Kidney (tissue), 14 donors: ENCODE measurements around the gene GRID1. TPM values are rescaled to one million over a fixed set of nuclear protein-coding genes. Genes with fewer than 3 reads are reported as not detected.

ENCODE experiments used
- DNase-seq, 5 donors: peaks; one replicate each; pipeline ENCODE4 v3.0.0-alpha.2; 2013 to 2020
- FAIRE-seq: peaks from 2 replicates; lab custom pipeline; 2012; peaks lifted over from hg19 to GRCh38; lab: Jason Lieb, UNC
- H3K27ac ChIP-seq, 2 donors: one replicate each; pipeline ENCODE4 v1.7.0; 2013; ENCODE audit warnings: low read depth in 2 of 2, low read length in 2 of 2, inconsistent platforms in 1 of 2
- H3K27me3 ChIP-seq: one replicate; pipeline ENCODE4 v1.7.1; 2013; ENCODE audit warnings: low read length, inconsistent platforms; ENCODE audit not compliant: control insufficient read depth, insufficient read depth
- H3K36me3 ChIP-seq, 3 donors: one replicate each; pipeline versions ENCODE4 v1.7.0 to v1.7.1; 2013; ENCODE audit warnings: low read length in 3 of 3, control low read depth in 1 of 3, inconsistent platforms in 1 of 3; ENCODE audit not compliant: insufficient read depth in 3 of 3, control insufficient read depth in 2 of 3
- H3K4me1 ChIP-seq, 3 donors: one replicate each; pipeline versions ENCODE4 v1.7.0 to v1.7.1; 2013; ENCODE audit warnings: low read length in 3 of 3, inconsistent platforms in 1 of 3, low read depth in 1 of 3; ENCODE audit not compliant: control insufficient read depth in 2 of 3, insufficient read depth in 2 of 3
- H3K4me3 ChIP-seq, 3 donors: one replicate each; pipeline versions ENCODE4 v1.7.0 to v1.8.1; 2013; ENCODE audit warnings: low read length in 3 of 3, control low read depth in 1 of 3, inconsistent platforms in 1 of 3
- H3K9ac ChIP-seq, 3 donors: one replicate each; pipeline versions ENCODE4 v1.7.0 to v1.7.1; 2013; ENCODE audit warnings: low read length in 3 of 3, control low read depth in 1 of 3, inconsistent platforms in 1 of 3
- H3K9me3 ChIP-seq, 3 donors: one replicate each; pipeline versions ENCODE4 v1.7.0 to v1.7.1; 2013; ENCODE audit warnings: low read length in 3 of 3, control low read depth in 1 of 3, inconsistent platforms in 1 of 3; ENCODE audit not compliant: control insufficient read depth in 2 of 3, insufficient read depth in 1 of 3
- intact Hi-C: fragments of 100-400 bp; cut with DNase I; formaldehyde crosslinking; loops from one replicate; pipeline ENCODE4 v1.11.1; 2022
- polyA plus RNA-seq: library from polyadenylated mRNA; stranded (reverse); fragments of 350-450 nt; fragmentation: Illumina TruSeq; extraction: RNeasy Lipid Tissue Mini Kit (QIAGEN cat#74804); gene quantifications from one replicate; pipeline ENCODE4 v1.2.3, GENCODE V29; 2014; ENCODE audit warnings: low read depth, low replicate concordance; ENCODE audit not compliant: insufficient read depth
- total RNA-seq: library from RNA; stranded (reverse); fragmentation: NEBNext Ultra II Directional; extraction: Animal tissue kit (Norgen Biotek cat#: 25700); gene quantifications from one replicate; pipeline ENCODE4 v1.2.1, GENCODE V29; 2021
- TF ChIP-seq, protein P1 (sequence below): IDR thresholded peaks from 3 replicates; pipeline ENCODE4 v1.5.1; 2012; ENCODE audit warnings: mild to moderate bottlenecking, moderate library complexity, borderline replicate concordance; ENCODE audit not compliant: insufficient read depth; ENCODE audit errors: extremely low read depth
- donor health status: control.
- donor health status: control.
- donor health status: control.
- donor health status: control.
- donor health status: control.
- donor health status: DM: yes; HTN: yes; CAD: no.
- donor health status: Normal renal cell carcinoma (clear cell type).

Gene GRID1
- total and polyA plus RNA-seq, 2 donors from 2014 or later: 0.37 to 1.4 TPM

DNA sequence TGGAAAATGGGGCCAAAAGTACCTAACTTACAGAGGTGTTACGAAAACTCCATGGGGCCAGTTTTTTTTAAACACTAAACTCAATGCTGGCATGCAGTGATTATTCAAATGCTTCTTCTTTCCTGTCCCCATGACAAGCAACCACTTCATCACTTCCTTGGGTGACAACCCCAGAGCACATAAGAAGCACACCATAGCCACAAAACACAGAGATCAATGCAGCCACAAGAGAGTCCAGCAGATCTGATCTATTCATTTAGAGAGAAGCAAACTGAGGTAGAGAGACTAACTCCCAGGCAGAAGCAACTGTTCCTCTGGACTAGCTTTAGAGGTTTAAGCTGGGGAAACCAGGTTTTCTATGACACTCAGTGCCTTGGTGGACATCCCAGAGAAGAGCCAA, 180.0 kb downstream of the GRID1 start:
- no peak overlapping the region for H3K9ac ChIP-seq
- DNase-seq (no peak), FAIRE-seq (no peak)
- no peak overlapping the region for H3K27ac ChIP-seq
- H3K4me3 ChIP-seq: no peak overlapping the region
- no peaks in the 10 kb centered on the region for H3K36me3 ChIP-seq
- no peaks in the 10 kb centered on the region for H3K9me3 ChIP-seq
- no peaks in the 10 kb centered on the region for H3K27me3 ChIP-seq
- no peaks in the 10 kb centered on the region for H3K4me1 ChIP-seq
- intact Hi-C loops: no loop called here
- TF ChIP-seq, protein P1, sequence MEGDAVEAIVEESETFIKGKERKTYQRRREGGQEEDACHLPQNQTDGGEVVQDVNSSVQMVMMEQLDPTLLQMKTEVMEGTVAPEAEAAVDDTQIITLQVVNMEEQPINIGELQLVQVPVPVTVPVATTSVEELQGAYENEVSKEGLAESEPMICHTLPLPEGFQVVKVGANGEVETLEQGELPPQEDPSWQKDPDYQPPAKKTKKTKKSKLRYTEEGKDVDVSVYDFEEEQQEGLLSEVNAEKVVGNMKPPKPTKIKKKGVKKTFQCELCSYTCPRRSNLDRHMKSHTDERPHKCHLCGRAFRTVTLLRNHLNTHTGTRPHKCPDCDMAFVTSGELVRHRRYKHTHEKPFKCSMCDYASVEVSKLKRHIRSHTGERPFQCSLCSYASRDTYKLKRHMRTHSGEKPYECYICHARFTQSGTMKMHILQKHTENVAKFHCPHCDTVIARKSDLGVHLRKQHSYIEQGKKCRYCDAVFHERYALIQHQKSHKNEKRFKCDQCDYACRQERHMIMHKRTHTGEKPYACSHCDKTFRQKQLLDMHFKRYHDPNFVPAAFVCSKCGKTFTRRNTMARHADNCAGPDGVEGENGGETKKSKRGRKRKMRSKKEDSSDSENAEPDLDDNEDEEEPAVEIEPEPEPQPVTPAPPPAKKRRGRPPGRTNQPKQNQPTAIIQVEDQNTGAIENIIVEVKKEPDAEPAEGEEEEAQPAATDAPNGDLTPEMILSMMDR: no peak

DNA sequence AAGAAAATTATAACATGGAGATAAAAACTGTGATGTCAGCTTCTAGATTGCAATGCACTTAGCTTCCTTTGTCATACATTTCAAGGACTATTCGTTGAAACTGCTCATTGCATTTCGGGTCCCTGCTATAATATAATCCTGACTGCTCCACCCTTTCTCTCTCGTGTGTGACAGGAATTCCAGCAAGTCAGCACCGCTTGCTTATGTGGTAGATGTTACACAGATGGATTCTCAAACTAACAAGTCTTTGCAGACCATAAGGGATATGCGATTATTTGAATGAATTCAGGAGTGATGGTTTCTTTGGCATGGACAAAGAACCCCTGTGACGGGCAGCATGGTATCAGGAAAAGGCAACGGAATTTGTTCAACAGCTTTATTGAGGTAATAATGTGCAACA, 184.0 kb downstream of the GRID1 start:
- H3K9ac ChIP-seq: no peak overlapping the region
- no peak overlapping the region for H3K4me3 ChIP-seq
- no peak overlapping the region for H3K27ac ChIP-seq
- FAIRE-seq (no peak), DNase-seq (no peak)
- intact Hi-C loops: no loop called here
- no peaks in the 10 kb centered on the region for H3K4me1 ChIP-seq
- no peaks in the 10 kb centered on the region for H3K9me3 ChIP-seq
- TF ChIP-seq, protein P1: no peak
- H3K27me3 ChIP-seq: no peaks in the 10 kb centered on the region
- H3K36me3 ChIP-seq: no peaks in the 10 kb centered on the region

DNA sequence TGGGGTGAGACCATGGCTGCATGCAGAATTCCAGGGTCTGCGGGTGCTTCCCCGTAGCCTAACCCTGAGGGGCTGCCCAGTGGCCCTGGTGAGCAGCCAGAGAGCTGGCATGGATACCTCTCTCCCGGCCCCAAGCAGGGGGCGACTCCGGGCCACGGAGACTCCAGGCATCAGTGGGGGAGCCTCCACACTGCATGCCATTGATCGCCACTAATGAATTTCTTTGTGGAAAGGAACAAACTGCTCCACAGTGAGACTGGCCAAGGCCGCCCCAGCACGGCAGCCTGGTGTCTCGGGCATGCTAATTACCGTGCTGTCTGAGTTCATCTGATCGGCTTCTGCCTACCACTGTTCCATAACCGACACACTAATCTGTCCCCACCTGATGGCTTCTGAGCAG, 184.4 kb downstream of the GRID1 start:
- Histone ChIP-seq H3K27ac (no peak overlapping the region), H3K36me3 (no peaks in the 10 kb centered on the region), H3K4me1 (no peaks in the 10 kb centered on the region), H3K27me3 (no peaks in the 10 kb centered on the region), H3K9ac (no peak overlapping the region), H3K4me3 (no peak overlapping the region), H3K9me3 (no peaks in the 10 kb centered on the region)
- TF ChIP-seq, protein P1: no peak
- FAIRE-seq: no peak
- intact Hi-C loops: no loop called here
- no peak for DNase-seq

DNA sequence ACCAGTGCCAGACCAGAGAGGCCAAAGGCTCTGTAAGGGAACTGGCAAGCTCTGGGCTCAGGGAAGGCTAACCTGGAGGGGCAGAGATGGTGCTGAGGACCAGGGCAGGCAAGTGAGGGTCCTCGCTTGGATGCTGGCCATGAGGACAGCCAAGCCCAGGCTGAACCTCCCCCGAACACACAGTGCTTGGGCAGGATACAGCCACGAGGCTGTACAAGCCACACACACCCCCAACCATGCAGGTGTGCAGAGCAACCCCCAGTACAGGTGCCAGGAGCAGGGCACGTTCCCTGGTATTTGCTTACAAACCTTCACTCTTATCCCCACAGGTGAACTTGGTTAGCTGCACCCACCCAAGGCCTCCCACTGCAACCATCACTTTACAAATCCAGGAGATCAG, 185.7 kb downstream of the GRID1 start:
- no peaks in the 10 kb centered on the region for H3K9me3 ChIP-seq
- no peaks in the 10 kb centered on the region for H3K27me3 ChIP-seq
- H3K27ac ChIP-seq: no peak overlapping the region
- no peak overlapping the region for H3K4me3 ChIP-seq
- intact Hi-C loops: no loop called here
- no peak overlapping the region for H3K9ac ChIP-seq
- TF ChIP-seq, protein P1: no peak
- H3K36me3 ChIP-seq: no peaks in the 10 kb centered on the region
- FAIRE-seq: no peak
- H3K4me1 ChIP-seq: no peaks in the 10 kb centered on the region
- DNase-seq: no peak
